Progenitor cell of endocrine pancreas (in vitro differentiated cells): Measurements from ENCODE around the gene NEGR1. TPM values are rescaled to one million over a fixed set of nuclear protein-coding genes. Genes with fewer than 3 reads are reported as not detected.

Experiments used
- DNase-seq: peaks from one replicate; pipeline ENCODE4 v3.0.0; 2021; ENCODE audit warnings: low spot score; ENCODE audit not compliant: unreplicated experiment
- H3K27ac Mint-ChIP-seq: 2 replicates; pipeline ENCODE4 v1.8.0; 2021; ENCODE audit warnings: mild to moderate bottlenecking, moderate library complexity, mixed read lengths
- H3K27me3 Mint-ChIP-seq: 2 replicates; pipeline ENCODE4 v1.8.0; 2021; ENCODE audit warnings: mixed read lengths
- H3K36me3 Mint-ChIP-seq: 2 replicates; pipeline ENCODE4 v1.8.0; 2022; ENCODE audit warnings: mixed read lengths; ENCODE audit not compliant: insufficient read depth
- H3K4me1 Mint-ChIP-seq: 2 replicates; pipeline ENCODE4 v1.8.0; 2021; ENCODE audit warnings: low read depth, mixed read lengths
- H3K4me3 Mint-ChIP-seq: 2 replicates; pipeline ENCODE4 v1.8.0; 2021; ENCODE audit warnings: low read depth, mild to moderate bottlenecking, moderate library complexity, mixed read lengths
- H3K9me3 Mint-ChIP-seq: 2 replicates; pipeline ENCODE4 v1.8.0; 2021; ENCODE audit warnings: low read depth, mixed read lengths
- total RNA-seq: library from RNA; stranded (reverse); gene quantifications from 2 replicates; pipeline ENCODE4 v1.2.1, GENCODE V29; 2021
- TF ChIP-seq, protein P1 (sequence below): fragments of 200-600 bp; sonication (generic); IDR thresholded peaks from one replicate; pipeline ENCODE4 v1.5.0; 2021; ENCODE audit warnings: antibody characterized with exemption, mild to moderate bottlenecking; ENCODE audit not compliant: unreplicated experiment

The NEGR1 gene
- total RNA-seq, 1 donor from 2014 or later = 3.1 TPM

DNA sequence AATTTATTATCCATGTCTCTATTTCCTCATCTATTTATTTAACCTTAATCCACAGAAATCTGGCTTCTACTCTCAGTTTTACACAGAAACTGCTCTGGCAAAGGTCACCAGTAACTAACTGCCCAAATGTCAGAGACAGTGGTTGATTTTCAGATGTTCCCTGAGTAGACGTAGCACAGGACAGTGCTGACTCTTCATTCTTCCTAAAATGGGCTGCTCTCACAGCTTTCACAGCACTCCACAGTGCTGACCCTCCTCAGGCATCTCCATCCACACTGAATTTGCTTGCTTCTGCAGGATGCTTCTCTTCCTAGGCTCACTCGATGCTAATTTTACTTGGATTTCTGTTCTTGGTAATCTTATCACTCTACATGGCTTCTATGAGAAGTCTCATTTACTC, 693.3 kb downstream of the NEGR1 start:
- H3K4me3 Mint-ChIP-seq = no peak overlapping the region
- no peaks in the 10 kb centered on the region for H3K27me3 Mint-ChIP-seq
- H3K4me1 Mint-ChIP-seq = no peaks in the 10 kb centered on the region
- no peak overlapping the region for H3K27ac Mint-ChIP-seq
- no peak for DNase-seq
- H3K9me3 Mint-ChIP-seq = no peaks in the 10 kb centered on the region
- no peaks in the 10 kb centered on the region for H3K36me3 Mint-ChIP-seq
- TF ChIP-seq, protein P1, sequence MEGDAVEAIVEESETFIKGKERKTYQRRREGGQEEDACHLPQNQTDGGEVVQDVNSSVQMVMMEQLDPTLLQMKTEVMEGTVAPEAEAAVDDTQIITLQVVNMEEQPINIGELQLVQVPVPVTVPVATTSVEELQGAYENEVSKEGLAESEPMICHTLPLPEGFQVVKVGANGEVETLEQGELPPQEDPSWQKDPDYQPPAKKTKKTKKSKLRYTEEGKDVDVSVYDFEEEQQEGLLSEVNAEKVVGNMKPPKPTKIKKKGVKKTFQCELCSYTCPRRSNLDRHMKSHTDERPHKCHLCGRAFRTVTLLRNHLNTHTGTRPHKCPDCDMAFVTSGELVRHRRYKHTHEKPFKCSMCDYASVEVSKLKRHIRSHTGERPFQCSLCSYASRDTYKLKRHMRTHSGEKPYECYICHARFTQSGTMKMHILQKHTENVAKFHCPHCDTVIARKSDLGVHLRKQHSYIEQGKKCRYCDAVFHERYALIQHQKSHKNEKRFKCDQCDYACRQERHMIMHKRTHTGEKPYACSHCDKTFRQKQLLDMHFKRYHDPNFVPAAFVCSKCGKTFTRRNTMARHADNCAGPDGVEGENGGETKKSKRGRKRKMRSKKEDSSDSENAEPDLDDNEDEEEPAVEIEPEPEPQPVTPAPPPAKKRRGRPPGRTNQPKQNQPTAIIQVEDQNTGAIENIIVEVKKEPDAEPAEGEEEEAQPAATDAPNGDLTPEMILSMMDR = no peak

DNA sequence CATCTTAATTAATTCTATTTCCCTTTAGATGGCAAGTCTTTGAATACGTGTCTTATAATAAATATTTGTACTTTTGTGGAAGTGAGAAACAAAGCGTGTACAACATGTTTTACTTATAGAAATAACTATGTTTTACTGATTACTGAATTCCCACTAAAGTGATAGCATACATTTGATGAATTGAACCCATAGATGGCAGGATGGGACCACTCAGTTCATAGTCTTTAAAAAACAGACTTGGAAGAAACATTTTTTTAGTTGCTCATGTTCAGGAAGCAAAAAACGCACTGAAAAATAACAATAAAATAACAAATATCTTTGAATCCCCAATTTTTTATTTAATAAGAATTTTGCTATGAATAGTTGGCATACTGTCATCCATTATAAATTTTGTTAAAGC, 694.4 kb downstream of the NEGR1 start:
- no peaks in the 10 kb centered on the region for H3K27me3 Mint-ChIP-seq
- no peaks in the 10 kb centered on the region for H3K9me3 Mint-ChIP-seq
- TF ChIP-seq, protein P1 = peak; percentile 41
- H3K36me3 Mint-ChIP-seq = no peaks in the 10 kb centered on the region
- peaks cover 1% of the 10 kb centered on the region for H3K4me1 Mint-ChIP-seq
- H3K27ac Mint-ChIP-seq = no peak overlapping the region
- DNase-seq = no peak
- H3K4me3 Mint-ChIP-seq = no peak overlapping the region

DNA sequence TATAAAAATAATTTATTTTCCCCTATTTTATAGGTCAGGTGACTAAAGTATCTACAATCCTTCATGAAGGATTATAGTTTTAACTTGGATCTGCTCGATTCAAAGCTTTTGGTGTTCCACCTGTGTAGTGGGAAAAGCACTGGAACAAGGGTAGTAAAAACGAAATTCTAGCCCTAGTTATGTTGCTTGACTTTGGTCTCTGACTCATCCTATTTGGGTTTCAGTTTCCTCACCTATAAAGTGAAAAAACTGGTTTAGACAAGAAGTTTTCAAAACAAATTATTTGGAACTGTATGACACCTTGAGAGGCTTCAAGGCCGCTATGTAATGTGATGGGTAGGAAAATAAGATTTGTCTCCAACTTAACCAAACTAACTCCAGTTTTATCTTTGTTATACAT, 696.3 kb downstream of the NEGR1 start:
- TF ChIP-seq, protein P1 = no peak

DNA sequence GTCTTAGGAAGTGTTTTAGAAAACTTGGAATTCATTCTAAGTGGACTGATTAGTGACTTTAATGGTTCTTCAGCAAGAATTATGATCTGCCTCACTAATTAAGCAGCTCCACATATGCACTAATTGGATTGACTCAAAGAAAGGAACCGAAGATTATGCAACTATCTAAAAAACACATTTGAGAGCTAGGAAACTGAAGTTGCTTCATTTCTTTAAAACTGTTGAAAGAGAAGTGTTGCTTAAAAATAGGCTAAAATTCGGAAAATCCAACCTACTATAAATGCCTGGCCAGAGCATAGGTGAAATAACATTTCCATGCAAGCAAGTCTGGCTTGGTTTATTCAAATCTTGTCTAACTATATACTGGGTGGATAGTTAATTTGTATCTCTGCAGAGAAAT, 698.6 kb downstream of the NEGR1 start:
- Mint-ChIP-seq H3K27ac (no peak overlapping the region), H3K27me3 (no peaks in the 10 kb centered on the region), H3K36me3 (no peaks in the 10 kb centered on the region), H3K9me3 (no peaks in the 10 kb centered on the region), H3K4me3 (no peak overlapping the region), H3K4me1 (peaks cover 6% of the 10 kb centered on the region)
- TF ChIP-seq, protein P1 = no peak
- DNase-seq = no peak

More for the DNA sequence above, 696.3 kb downstream of the NEGR1 start:
- no peaks in the 10 kb centered on the region for H3K27me3 Mint-ChIP-seq
- no peak overlapping the region for H3K4me3 Mint-ChIP-seq
- peaks cover 6% of the 10 kb centered on the region for H3K4me1 Mint-ChIP-seq
- H3K27ac Mint-ChIP-seq = no peak overlapping the region
- no peak for DNase-seq
- H3K9me3 Mint-ChIP-seq = no peaks in the 10 kb centered on the region
- no peaks in the 10 kb centered on the region for H3K36me3 Mint-ChIP-seq

DNA sequence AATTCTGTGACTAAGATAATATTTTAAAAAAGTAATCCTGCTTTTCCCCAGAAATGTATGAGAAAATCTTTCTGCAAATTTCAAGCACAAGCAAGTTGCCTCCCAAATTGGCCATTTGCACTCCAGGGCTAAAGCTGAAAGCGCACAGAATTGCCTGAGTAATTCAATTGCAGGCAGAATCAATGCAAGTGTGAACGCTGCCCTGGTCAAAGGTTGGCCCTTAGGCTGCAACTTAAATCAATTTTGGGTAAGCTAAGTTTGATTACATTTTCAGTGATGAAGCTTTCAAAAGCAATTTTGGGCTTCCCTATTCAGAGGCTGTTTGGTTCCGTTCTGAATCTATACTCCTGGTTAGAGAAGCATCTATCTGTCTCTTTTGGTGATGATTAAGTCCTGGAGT, 699.7 kb downstream of the NEGR1 start:
- DNase-seq = no peak
- Mint-ChIP-seq H3K27me3 (no peaks in the 10 kb centered on the region), H3K9me3 (no peaks in the 10 kb centered on the region), H3K4me3 (no peak overlapping the region), H3K36me3 (no peaks in the 10 kb centered on the region), H3K27ac (no peak overlapping the region), H3K4me1 (peaks cover 8% of the 10 kb centered on the region)
- TF ChIP-seq, protein P1 = no peak
